Vagina (tissue), 2 donors: ENCODE measurements around the gene EEF1AKMT3.

Experiments
- POLR2A ChIP-seq, 2 donors: fragments of 450-650 bp; IDR thresholded peaks; one replicate each; pipeline ENCODE4 v1.6.1; 2017; ENCODE audit warnings: antibody characterized with exemption in 2 of 2, mild to moderate bottlenecking in 2 of 2, moderate library complexity in 2 of 2
- TF ChIP-seq, protein P1 (sequence below), 3 experiments: fragments of 450-650 bp in 2 of 3; fragments of 200-600 bp in 1 of 3; sonication (generic) in 1 of 3; IDR thresholded peaks; one replicate each; pipeline ENCODE4 v1.5.1; 2017 to 2019; ENCODE audit warnings: antibody characterized with exemption in 3 of 3, mild to moderate bottlenecking in 2 of 3, moderate library complexity in 2 of 3

- TF ChIP-seq POLR2A (IDR thresholded peaks at IDR 0.05) = no peak
- TF ChIP-seq, protein P1, sequence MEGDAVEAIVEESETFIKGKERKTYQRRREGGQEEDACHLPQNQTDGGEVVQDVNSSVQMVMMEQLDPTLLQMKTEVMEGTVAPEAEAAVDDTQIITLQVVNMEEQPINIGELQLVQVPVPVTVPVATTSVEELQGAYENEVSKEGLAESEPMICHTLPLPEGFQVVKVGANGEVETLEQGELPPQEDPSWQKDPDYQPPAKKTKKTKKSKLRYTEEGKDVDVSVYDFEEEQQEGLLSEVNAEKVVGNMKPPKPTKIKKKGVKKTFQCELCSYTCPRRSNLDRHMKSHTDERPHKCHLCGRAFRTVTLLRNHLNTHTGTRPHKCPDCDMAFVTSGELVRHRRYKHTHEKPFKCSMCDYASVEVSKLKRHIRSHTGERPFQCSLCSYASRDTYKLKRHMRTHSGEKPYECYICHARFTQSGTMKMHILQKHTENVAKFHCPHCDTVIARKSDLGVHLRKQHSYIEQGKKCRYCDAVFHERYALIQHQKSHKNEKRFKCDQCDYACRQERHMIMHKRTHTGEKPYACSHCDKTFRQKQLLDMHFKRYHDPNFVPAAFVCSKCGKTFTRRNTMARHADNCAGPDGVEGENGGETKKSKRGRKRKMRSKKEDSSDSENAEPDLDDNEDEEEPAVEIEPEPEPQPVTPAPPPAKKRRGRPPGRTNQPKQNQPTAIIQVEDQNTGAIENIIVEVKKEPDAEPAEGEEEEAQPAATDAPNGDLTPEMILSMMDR (IDR thresholded peaks at IDR 0.05) = no peak
Observed at GRCh38 chr12:57736741-57737466, 35.5 kb upstream of the EEF1AKMT3 start.
